Measurements from ENCODE around the gene TRANK1. TPM values are rescaled to one million over a fixed set of nuclear protein-coding genes. Genes with fewer than 3 reads are reported as not detected.

The TRANK1 gene
- total and polyA plus RNA-seq, 5 donors from 2014 or later = 24.6 to 139 (median 29.1) TPM

DNA sequence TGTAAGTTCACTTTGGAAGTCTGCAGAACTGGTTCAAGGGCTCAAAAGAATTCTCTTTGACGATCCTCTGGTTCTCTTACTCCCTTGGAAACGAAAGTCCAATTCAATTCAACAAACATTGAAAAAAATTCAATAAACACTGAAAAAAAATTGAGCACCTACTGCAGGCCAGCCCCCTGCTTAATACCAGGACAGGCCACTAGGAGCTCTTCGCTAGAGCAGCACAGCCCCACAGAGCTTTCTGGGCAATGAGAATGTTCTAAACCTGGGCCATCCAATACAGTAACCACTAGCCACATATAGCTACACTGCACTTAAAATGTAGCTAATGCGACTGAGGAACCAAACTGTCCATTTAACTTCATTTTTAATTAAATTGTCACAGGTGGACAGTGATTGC lies 130.1 kb downstream of the TRANK1 start:
- H3K4me1 Mint-ChIP-seq = peaks cover 0 to 3% (median 0%) of the 10 kb centered on the region in 4 donors
- Histone ChIP-seq H3K36me3 (ENCODE audit: control insufficient read depth, insufficient read depth, low read length) (no peaks in the 10 kb centered on the region), H3K9me3 (ENCODE audit: control insufficient read depth in 2 of 2, low read length in 2 of 2) (no peaks in the 10 kb centered on the region), H3K27ac (ENCODE audit: insufficient read depth, low read length, poor library complexity, severe bottlenecking) (no peak overlapping the region), H3K4me1 (ENCODE audit: control insufficient read depth, insufficient read depth, low read length, poor library complexity, severe bottlenecking) (no peaks in the 10 kb centered on the region), H3K27me3 (ENCODE audit: control insufficient read depth, insufficient read depth, low read length) (no peaks in the 10 kb centered on the region), H3K4me3 (ENCODE audit: low read depth, low read length) (no peak overlapping the region)
- no peaks in the 10 kb centered on the region for H3K9me3 Mint-ChIP-seq
- no peak overlapping the region for H3K27ac Mint-ChIP-seq
- H3K4me3 Mint-ChIP-seq = no peak overlapping the region
- ATAC-seq (ENCODE audit: low read depth in 2 of 2) (no peak), DNase-seq (no peak)
- no peaks in the 10 kb centered on the region for H3K27me3 Mint-ChIP-seq
- no peaks in the 10 kb centered on the region for H3K36me3 Mint-ChIP-seq

DNA sequence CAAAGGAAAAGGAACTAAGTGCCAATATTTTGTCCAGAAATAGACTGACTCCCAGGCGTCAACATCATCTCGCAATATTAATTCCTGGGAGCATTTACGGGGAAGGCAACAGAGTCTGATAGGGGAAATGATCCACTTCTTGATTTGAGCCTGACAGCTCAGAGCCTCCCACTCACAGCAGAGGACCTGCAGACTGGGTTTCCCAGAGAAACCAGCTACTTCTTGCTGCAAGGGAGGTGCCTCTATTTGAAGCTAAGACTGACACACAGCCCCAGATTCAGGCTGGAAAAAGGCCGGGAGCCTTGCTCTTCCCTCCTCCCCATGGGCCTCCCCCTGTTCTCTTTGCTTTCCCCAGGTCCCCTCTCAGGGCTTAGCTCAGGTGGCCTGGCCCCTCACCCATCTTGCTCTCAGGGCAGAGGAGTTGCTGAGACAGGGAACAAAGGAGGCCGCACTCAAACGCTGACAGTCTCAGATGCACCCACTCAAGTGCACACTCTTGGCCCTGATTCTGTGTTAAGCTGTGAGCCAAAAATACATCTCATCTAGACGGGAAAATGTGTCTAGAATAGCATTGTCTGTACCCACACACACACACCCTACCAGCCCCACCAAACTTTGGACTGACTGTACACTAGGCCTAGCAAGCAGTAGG lies 130.7 kb downstream of the TRANK1 start:
- Histone ChIP-seq H3K27ac (ENCODE audit: insufficient read depth, low read length, poor library complexity, severe bottlenecking) (no peak overlapping the region), H3K4me1 (ENCODE audit: control insufficient read depth, insufficient read depth, low read length, poor library complexity, severe bottlenecking) (no peaks in the 10 kb centered on the region), H3K4me3 (ENCODE audit: low read depth, low read length) (no peak overlapping the region), H3K27me3 (ENCODE audit: control insufficient read depth, insufficient read depth, low read length) (no peaks in the 10 kb centered on the region), H3K36me3 (ENCODE audit: control insufficient read depth, insufficient read depth, low read length) (no peaks in the 10 kb centered on the region), H3K9me3 (ENCODE audit: control insufficient read depth in 2 of 2, low read length in 2 of 2) (no peaks in the 10 kb centered on the region)
- Mint-ChIP-seq H3K27ac (no peak overlapping the region), H3K4me1 (no peaks in the 10 kb centered on the region), H3K4me3 (no peak overlapping the region), H3K36me3 (no peaks in the 10 kb centered on the region), H3K27me3 (no peaks in the 10 kb centered on the region), H3K9me3 (no peaks in the 10 kb centered on the region)
- no peak for DNase-seq
- ATAC-seq (ENCODE audit: low read depth in 2 of 2) = no peak

DNA sequence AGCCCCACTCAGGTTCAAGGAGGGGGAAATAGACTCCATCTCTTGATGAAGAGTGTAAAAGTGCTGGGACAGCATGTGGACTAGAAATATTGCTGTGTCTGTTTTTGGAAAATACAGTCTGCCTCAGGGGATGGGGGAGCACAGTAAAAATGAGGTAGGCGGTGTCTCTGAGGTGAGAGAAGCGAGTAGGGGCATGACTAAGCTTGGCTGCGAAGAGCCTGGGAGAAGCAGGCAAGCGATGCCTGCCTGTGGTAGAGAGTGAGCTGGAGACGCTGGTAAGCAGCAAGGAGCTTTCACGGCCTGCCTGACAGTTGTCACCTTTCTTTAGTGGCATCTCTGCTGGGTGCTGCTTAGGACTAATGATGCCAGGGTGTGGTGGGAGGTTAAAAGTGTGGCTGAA lies 131.5 kb downstream of the TRANK1 start:
- Mint-ChIP-seq H3K4me1 (no peaks in the 10 kb centered on the region), H3K36me3 (no peaks in the 10 kb centered on the region), H3K9me3 (no peaks in the 10 kb centered on the region), H3K27me3 (peaks cover under 1% of the 10 kb centered on the region), H3K27ac (no peak overlapping the region), H3K4me3 (no peak overlapping the region)
- Histone ChIP-seq H3K27me3 (ENCODE audit: control insufficient read depth, insufficient read depth, low read length) (no peaks in the 10 kb centered on the region), H3K4me1 (ENCODE audit: control insufficient read depth, insufficient read depth, low read length, poor library complexity, severe bottlenecking) (no peaks in the 10 kb centered on the region), H3K36me3 (ENCODE audit: control insufficient read depth, insufficient read depth, low read length) (no peaks in the 10 kb centered on the region), H3K27ac (ENCODE audit: insufficient read depth, low read length, poor library complexity, severe bottlenecking) (no peak overlapping the region), H3K4me3 (ENCODE audit: low read depth, low read length) (no peak overlapping the region), H3K9me3 (ENCODE audit: control insufficient read depth in 2 of 2, low read length in 2 of 2) (no peaks in the 10 kb centered on the region)
- ATAC-seq (ENCODE audit: low read depth in 2 of 2) (no peak), DNase-seq (no peak)

- ATAC-seq (ENCODE audit: low read depth in 2 of 2) (no peak), DNase-seq (no peak)
- H3K4me1 Mint-ChIP-seq = no peaks in the 10 kb centered on the region
- Histone ChIP-seq H3K27ac (ENCODE audit: insufficient read depth, low read length, poor library complexity, severe bottlenecking) (no peak overlapping the region), H3K9me3 (ENCODE audit: control insufficient read depth in 2 of 2, low read length in 2 of 2) (no peaks in the 10 kb centered on the region), H3K4me3 (ENCODE audit: low read depth, low read length) (no peak overlapping the region), H3K27me3 (ENCODE audit: control insufficient read depth, insufficient read depth, low read length) (no peaks in the 10 kb centered on the region), H3K36me3 (ENCODE audit: control insufficient read depth, insufficient read depth, low read length) (no peaks in the 10 kb centered on the region), H3K4me1 (ENCODE audit: control insufficient read depth, insufficient read depth, low read length, poor library complexity, severe bottlenecking) (no peaks in the 10 kb centered on the region)
- peaks cover 0 to 3% (median 0%) of the 10 kb centered on the region in 7 donors for H3K9me3 Mint-ChIP-seq
- H3K36me3 Mint-ChIP-seq = no peaks in the 10 kb centered on the region
- no peak overlapping the region for H3K27ac Mint-ChIP-seq
- H3K27me3 Mint-ChIP-seq = peaks cover 7% of the 10 kb centered on the region
- H3K4me3 Mint-ChIP-seq = no peak overlapping the region
These were observed 132.6 kb downstream of the TRANK1 start for GRCh38 chr3:36812240-36812639.

GRCh38 chr3:36811768-36812167 lies 133.1 kb downstream of the TRANK1 start:
- Mint-ChIP-seq H3K27me3 (peaks cover 11% of the 10 kb centered on the region), H3K27ac (no peak overlapping the region), H3K9me3 (peaks cover 0 to 3% (median 0%) of the 10 kb centered on the region in 7 donors), H3K36me3 (no peaks in the 10 kb centered on the region), H3K4me1 (no peaks in the 10 kb centered on the region), H3K4me3 (no peak overlapping the region)
- ATAC-seq (ENCODE audit: low read depth in 2 of 2) (no peak), DNase-seq (no peak)
- no peaks in the 10 kb centered on the region for H3K4me1 ChIP-seq (ENCODE audit: control insufficient read depth, insufficient read depth, low read length, poor library complexity, severe bottlenecking)
- no peak overlapping the region for H3K27ac ChIP-seq (ENCODE audit: insufficient read depth, low read length, poor library complexity, severe bottlenecking)
- H3K4me3 ChIP-seq (ENCODE audit: low read depth, low read length) = no peak overlapping the region
- no peaks in the 10 kb centered on the region for H3K36me3 ChIP-seq (ENCODE audit: control insufficient read depth, insufficient read depth, low read length)
- H3K9me3 ChIP-seq (ENCODE audit: control insufficient read depth in 2 of 2, low read length in 2 of 2) = no peaks in the 10 kb centered on the region
- no peaks in the 10 kb centered on the region for H3K27me3 ChIP-seq (ENCODE audit: control insufficient read depth, insufficient read depth, low read length)

- Mint-ChIP-seq H3K27ac (no peak overlapping the region), H3K9me3 (peaks cover 0 to 22% (median 6%) of the 10 kb centered on the region in 7 donors), H3K4me1 (no peaks in the 10 kb centered on the region), H3K36me3 (no peaks in the 10 kb centered on the region), H3K27me3 (peaks cover 41% of the 10 kb centered on the region), H3K4me3 (no peak overlapping the region)
- Histone ChIP-seq H3K36me3 (ENCODE audit: control insufficient read depth, insufficient read depth, low read length) (no peaks in the 10 kb centered on the region), H3K4me3 (ENCODE audit: low read depth, low read length) (no peak overlapping the region), H3K4me1 (ENCODE audit: control insufficient read depth, insufficient read depth, low read length, poor library complexity, severe bottlenecking) (no peaks in the 10 kb centered on the region), H3K27ac (ENCODE audit: insufficient read depth, low read length, poor library complexity, severe bottlenecking) (no peak overlapping the region), H3K27me3 (ENCODE audit: control insufficient read depth, insufficient read depth, low read length) (peaks cover 11% of the 10 kb centered on the region), H3K9me3 (ENCODE audit: control insufficient read depth in 2 of 2, low read length in 2 of 2) (peaks cover 3 to 5% of the 10 kb centered on the region in 2 experiments)
- DNase-seq = no peak
- no peak for ATAC-seq (ENCODE audit: low read depth in 2 of 2)
These were observed 140.4 kb downstream of the TRANK1 start for GRCh38 chr3:36804295-36805055.

DNA sequence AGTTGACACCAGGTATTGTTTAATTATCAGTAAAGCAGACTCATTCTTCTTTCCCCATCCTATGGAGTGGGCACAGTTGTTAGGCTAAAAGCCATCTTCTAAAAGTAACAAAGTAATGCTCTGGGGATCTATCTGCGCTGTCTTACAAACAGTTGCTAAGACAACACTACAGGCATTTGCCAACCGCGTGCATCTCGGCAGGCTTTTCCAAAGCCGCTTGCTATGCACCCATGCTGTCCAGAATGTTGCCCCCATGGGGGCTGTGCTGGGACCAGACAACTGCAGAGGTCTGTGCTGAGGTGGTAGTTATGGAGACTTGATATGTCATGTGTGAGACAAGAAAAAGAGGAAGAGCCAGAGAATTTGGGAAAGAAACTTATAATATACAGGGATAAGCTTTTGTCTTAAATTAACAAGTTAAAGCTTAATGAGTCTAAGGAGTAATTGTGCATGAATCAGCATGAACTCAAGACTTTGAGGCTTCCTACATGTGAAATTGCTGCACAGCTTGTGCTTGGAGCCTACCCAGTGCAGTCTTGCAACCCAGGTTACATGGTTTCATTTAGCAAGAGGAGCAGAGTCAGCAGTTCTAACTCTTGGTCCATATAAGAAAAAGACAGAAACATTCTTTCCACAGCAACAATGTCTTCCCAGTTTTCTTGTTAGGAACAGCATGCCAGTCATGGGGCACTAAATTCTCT lies 141.6 kb downstream of the TRANK1 start:
- no peak for ATAC-seq (ENCODE audit: low read depth in 2 of 2)
- H3K4me3 Mint-ChIP-seq = no peak overlapping the region
- no peaks in the 10 kb centered on the region for H3K36me3 ChIP-seq (ENCODE audit: control insufficient read depth, insufficient read depth, low read length)
- no peaks in the 10 kb centered on the region for H3K4me1 ChIP-seq (ENCODE audit: control insufficient read depth, insufficient read depth, low read length, poor library complexity, severe bottlenecking)
- no peaks in the 10 kb centered on the region for H3K4me1 Mint-ChIP-seq
- peaks cover 3 to 5% of the 10 kb centered on the region in 2 experiments for H3K9me3 ChIP-seq (ENCODE audit: control insufficient read depth in 2 of 2, low read length in 2 of 2)
- H3K4me3 ChIP-seq (ENCODE audit: low read depth, low read length) = no peak overlapping the region
- DNase-seq = no peak
- H3K27me3 ChIP-seq (ENCODE audit: control insufficient read depth, insufficient read depth, low read length) = peaks cover 11% of the 10 kb centered on the region
- H3K27ac Mint-ChIP-seq = no peak overlapping the region
- peaks cover 39% of the 10 kb centered on the region for H3K27me3 Mint-ChIP-seq
- H3K9me3 Mint-ChIP-seq = peaks cover 0 to 22% (median 6%) of the 10 kb centered on the region in 7 donors
- H3K36me3 Mint-ChIP-seq = no peaks in the 10 kb centered on the region
- no peak overlapping the region for H3K27ac ChIP-seq (ENCODE audit: insufficient read depth, low read length, poor library complexity, severe bottlenecking)
